HG03439 (cell line): ENCODE measurements around the gene MICU1.

Experiments used
- ATAC-seq: cut with Tn5 transposase; IDR thresholded peaks from one replicate; pipeline ENCODE4 v1.9.1; 2021; ENCODE audit warnings: mild to moderate bottlenecking, moderate library complexity; ENCODE audit not compliant: unreplicated experiment

MICU1 gene

DNA sequence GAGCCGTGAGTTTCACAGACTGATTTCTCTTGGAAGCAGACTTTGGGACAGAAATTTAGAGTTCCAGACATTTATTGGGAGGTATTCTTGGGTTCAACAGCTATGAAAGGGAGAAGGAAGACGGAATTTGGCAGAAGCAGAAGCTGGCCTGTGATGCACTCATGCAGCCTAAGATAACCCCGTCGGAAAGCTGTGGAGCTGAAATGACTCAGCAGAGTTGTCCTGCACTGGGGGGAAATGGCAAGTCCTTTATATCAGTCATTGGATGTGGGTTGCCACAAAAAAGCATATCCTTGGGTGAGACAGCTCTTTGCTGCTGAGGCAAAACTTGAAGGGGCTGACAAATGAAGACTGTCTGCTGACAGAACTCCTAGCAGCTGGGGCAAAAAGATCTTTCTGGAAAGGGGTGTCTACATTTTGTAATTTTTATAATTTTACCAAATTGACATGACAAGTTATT, 11.5 kb upstream of the MICU1 start:
- no peak for ATAC-seq

DNA sequence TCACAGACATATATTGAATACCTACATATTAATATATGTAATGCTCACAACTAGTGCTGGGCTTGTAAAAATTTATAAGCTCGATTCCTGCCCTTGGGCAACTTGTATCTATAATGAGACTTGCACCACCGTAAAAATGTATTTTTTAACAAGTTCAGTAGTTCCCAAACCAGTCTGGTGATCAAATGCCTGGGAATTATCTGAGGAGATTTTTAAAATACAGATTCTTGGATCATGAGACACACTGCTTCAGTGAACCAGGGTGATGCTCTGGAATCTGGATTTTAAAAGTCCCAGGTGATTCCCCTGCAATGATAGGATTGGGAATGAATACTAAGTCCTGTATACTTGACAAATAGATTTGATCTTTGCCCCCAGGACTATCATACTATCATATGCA, 4.3 kb upstream of the MICU1 start:
- no peak for ATAC-seq

DNA sequence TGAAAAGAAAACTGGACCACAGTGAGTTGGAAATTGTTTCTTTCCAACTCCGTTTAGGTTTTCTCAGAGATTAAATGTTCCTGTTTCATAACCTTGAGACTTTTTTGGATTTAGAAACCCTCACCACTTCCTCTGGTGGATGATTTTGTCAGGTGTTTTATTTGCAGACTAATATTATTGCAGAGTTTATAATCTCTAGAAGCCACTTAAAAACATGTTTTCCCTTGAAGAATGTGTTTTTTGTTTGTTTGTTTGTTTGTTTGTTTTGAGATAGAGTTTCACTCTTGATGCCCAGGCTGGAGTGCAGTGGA, 520 bp upstream of the MICU1 start:
- no peak for ATAC-seq

DNA sequence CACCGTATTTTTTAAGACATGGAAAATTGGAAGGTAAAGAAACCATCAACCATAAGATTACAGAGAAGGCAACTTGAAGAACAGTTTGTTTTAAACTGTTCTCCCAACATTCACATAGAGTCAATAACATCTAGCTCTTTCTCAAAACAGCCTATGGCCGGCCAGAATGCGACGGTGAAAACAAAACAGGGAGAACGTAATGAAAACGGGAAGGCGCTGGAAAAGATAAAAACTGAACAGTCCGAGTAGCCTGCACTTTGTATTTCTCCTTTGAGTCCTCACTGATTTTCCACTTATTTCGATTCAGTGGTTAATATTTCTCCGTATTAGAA, 637 bp downstream of the MICU1 start:
- no peak for ATAC-seq

DNA sequence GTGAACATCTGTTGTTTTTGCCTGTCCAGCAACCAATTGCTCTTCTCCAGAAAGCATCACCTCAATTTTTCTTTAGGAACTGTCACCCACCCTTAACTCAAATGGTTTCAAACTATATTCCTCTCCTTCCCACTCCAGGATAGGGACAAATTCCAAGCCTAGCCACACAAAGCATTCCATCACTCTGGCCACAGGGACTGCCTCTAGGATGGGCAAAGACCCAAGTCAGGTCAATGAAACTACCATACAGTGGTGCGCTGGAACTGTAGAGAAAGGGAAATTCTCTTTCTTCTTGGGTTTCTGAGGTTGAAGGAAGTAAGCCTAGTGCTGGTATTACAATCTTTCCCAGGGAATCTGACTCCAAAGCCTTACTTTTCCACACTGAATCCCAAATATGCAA, 3.6 kb downstream of the MICU1 start:
- no peak for ATAC-seq

DNA sequence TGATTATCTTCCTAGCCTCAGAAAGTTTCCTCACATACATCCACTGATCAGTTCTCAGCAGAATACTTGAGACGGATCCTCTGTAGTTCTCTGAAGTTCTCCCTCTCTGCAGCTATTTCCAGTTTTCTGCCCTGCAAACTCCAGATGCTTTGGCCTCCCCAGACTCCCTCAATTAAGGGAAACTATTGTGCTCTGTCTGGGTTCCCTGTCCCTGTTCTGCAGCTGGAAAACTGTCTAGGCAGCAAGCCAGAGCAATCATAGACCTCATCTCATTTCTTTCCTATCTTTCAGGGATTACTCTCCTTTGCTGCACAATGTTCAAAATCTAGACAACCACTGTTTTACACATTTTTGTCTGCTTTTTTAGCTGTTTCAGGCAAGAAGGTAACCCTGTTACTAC, 9.2 kb downstream of the MICU1 start:
- no peak for ATAC-seq

DNA sequence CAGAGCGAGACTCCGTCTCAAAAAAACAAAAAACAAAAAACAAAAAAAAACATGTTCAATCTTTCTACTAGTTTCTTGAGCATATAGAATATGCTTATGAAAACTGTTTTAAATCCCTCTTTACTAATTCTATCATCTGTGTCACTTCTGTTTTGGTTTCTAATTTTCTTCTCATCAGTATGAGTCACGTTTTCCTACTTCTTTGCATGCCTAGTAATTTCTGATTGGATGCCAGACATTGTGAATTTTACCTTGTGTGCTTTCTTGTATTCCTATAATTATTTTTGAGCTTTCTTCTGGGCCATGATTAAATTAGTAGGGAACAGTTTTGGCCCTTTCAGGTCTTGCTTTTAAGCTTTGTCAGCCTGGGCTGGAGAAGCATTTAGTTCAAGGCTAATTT, 9.9 kb downstream of the MICU1 start:
- ATAC-seq: no peak

DNA sequence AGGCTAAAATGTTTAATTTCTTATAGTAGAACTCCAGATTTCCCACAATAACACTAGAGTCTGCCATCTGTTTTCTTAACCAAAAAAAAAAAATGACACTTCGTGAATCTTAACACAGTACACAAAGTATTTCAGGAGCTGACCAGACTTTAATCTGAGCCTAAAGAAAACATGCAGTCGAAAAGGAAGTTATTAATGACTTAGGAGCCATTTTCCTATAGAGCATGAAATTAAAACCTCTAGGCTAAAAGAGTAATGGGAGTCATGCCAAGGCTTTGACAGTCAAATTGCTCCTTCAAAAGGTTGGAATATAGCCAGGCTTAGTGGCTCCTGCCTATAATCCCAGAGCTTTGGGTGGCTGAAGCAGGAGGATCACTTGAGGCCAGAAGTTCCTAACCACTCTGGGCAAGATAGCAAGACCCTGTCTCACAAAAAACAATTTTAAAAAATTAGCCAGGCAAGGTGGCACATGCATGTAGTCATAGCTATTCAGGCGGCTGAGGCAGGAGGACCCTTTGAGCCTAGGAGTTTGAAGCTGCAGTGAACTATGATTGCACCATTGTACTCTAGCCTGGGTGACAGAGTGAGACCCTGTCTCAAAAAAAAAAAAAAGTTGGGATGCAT, 13.6 kb downstream of the MICU1 start:
- no peak for ATAC-seq

DNA sequence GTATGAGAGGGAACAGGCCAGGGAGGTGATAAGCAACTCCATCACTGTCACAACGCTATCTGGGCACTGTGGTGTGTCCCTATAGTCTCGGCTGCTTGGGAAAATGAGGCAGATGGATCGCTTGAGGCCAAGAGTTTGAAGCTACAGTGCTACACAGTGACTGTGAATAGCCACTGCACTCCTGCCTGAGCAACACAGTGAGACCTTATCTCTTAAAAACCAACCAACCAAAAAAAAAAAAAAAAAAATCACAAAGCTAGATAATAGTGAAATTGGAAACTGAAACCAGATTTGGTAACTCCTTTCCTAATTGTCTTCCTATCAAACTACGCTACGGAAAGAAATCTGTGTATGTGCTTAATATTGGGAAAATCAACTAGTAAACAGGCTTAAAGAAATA, 14.1 kb downstream of the MICU1 start:
- ATAC-seq: no peak

DNA sequence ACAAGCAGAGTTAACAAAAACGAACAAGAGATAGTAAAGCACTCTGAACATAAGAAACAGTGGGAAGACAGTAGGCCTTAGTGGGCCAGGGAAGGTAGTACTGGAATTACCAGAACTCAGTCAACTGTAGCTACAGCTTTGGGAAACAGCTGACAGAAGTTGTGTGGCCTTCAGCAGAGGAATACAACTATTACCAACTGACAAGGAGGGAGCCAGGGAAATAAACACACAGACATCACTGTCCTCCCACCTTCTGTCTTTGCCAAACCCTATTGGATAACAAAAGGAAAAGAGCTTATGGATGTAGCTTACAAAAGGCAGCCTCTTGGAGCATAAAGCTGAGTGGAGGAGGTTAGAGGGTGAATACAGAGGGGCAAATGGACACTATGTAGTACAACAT, 15.4 kb downstream of the MICU1 start:
- no peak for ATAC-seq

DNA sequence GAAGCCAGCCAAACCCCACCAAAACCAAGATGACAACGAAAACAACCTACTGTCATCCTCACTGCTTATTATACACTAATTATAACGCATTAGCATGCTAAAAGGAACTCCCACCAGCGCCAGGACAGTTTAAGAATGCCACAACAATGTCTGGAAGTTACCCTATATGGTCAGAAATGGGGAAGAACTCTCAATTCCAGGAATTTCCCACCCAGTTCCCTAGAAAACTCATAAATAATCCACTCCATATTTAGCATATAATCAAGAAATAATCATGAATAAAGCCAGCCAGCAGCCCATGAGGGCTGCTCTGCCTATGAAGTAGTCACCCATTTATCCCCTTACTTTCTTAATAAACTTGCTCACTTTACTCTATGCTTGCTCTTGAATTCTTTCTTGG, 20.8 kb downstream of the MICU1 start:
- ATAC-seq: no peak

DNA sequence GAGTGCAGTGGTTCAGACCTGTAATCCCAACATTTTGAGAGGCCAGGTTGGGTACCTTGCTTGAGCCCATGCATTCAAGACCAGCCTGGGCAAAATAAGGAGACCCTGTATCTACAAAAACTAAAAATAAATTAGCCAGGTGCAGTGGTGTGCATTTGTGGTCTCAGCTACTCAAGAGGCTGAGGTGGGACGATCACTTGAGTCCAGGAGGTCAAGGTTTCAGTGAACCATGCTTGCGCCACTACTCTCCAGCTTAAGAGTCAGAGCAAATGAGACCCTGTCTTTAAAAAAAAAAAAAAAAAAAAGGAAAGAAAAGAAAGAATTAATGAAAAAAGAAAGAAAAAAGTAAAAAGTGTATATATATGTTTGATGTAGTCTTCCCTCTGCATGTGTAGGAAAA, 24.7 kb downstream of the MICU1 start:
- no peak for ATAC-seq

DNA sequence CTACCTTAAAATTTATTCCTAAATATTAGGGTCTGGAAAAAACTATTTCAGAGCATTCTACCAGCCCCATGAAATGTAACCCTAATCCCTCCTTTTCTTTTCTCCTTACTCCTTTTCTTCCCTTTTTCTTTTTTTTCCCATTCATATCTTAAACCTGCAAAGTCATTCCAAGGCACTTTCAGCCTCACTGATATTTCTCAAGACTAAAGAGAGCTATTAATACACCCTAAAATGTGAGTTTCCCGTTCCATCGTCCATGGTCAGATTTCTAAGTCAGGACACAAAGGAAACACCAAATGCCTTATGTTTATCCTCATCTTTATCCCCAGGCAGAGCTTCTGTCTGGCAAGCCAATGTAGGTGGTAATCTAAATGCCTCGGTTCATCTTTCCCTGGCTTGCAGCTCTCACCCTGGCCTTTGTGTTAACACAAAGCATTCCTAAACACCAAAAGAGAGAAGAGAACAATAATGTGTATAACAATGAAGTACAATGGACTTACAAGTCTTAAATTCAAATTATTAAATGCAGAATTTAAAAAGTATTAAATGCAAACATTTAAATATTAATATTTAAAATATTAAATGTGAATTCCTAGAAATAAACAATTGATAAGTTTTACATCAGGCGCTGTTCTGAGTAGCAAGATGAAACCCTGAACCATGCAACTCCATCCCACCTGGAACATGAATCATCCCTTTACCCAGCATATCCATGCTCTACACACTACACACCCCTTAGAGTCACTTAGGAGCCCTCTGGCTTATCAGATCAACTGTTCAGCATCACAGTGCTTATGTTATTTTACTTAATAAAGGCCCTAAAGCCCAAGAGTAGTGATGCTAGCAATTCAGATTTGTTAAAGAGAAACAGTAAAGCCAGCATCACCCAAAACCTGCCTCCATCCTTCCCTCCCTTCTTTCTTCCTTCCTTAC, 26.8 kb downstream of the MICU1 start:
- no peak for ATAC-seq

DNA sequence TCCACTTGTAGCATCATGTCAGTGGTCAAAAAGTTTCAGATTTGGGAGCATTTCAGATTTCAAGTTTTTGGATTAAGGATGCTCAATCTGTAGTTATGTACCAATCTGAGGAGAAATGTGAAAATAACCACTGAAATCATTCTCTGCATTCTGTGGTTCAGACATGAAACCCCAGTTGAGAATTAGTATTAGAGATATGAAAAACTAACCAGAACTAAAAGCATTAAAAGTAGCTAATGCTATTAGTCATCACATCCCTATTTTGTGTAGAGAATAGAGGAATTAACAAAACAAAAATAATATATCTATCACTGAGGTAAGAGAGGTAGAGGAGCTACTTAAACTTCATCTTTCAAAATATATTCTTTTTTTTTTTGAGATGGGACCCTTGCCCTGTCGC, 28.0 kb downstream of the MICU1 start:
- no peak for ATAC-seq

DNA sequence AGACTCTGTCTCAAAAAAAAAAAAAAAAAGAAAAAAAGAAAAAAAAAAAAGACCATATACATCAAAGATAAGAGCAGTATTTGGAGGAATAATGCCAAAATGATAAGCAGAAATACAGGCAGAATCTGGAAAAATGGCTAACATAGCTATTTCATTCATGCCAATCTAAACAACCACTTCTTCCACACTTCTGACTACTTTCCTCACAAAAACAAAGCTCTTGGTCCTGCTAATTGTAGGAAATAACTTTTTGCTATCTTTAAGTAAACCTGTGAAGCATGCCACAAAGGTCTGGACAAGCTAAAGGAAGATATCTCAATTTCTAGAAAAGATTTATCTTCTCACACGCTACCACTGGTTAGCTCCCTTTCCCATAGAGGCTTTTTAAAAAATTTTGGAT, 30.4 kb downstream of the MICU1 start:
- no peak for ATAC-seq

DNA sequence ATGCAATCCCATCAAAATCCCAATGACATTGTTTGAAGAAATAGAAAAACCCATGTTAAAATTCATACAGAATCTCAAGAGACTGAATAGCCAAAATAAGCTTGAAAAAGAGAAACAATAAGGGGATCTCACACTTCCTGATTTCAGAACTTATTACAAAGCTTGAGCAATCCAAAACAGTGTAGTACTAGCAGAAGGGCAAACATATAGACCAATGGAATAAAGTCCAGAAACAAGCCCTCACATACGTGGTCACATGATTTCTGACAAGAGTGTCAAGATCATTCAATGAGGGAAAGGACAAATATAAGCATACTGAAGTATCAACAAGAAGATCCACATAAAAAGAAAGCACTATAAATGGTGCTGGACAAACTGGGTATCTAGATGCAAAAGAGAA, 31.9 kb downstream of the MICU1 start:
- no peak for ATAC-seq

DNA sequence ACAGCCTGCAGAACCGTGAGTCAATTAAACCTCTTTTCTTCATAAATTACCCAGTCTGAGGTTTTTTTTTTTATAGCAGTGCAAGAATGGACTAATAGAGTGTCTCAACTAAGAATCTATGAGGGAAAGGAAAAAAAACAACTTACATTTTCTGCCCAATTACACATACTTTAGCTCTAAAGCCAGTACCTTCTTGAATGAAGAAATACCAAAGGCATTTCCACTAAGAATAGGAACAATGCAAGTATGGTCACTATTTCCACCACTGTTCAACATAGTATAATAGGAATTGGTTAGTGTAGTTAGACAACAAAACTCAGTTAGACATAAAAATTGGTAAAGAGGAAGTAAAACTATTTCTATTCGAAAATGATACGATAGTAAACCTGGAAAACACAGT, 37.6 kb downstream of the MICU1 start:
- ATAC-seq: no peak

DNA sequence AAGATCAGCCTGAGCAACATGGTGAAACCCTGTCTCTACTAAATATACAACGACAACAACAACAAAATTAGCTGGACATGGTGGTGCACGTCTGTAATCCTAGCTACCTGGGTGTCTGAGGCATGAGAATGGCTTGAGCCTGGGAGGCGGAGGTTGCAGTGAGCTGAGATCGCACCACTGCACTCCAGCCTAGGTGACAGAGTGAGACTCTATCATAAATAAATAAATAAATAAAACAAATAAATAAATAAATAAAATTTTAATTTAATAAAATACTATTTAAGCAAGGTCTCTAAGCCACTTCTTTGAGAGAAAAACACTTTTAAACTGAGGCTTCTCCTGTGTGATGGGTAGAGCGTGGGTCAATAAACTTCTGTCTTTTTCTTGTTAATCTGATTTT, 38.3 kb downstream of the MICU1 start:
- ATAC-seq: no peak

DNA sequence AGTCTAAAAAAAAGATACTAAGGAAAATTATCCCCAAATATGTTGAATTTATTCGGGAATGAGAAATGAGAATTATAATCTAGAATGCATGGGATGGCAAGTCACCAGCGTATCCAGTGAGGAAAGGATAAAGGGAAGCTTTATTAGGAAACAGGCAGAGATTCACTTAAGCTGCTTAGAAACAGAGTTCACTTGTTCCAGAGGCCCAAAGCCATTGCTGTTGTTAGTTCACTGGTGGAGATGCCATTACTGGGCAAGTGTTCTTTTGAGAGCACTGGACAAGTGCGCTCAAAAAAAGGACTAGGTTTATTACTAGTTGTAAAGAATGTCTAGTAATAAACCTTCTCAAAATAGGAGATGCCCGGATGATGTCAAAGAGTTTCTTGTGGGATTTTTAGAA, 51.2 kb downstream of the MICU1 start:
- no peak for ATAC-seq

DNA sequence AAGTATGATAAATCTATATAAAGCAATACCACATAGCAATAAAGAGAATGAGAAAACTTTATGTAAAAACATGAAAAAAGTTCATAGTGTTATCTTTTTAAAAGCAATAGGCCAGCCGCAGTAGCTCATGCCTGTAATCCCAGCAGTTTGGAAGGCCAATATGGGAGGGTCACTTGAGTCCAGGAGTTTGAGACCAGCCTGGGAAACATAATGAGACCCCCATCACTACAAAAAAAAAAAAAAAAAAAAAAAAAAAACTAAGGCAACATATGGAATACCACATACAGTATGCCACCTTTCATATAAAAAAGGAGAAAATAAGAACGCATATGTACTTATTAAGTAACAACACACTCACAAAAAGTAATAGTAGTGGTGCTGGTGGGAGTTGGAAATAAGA, 52.8 kb downstream of the MICU1 start:
- ATAC-seq: no peak

DNA sequence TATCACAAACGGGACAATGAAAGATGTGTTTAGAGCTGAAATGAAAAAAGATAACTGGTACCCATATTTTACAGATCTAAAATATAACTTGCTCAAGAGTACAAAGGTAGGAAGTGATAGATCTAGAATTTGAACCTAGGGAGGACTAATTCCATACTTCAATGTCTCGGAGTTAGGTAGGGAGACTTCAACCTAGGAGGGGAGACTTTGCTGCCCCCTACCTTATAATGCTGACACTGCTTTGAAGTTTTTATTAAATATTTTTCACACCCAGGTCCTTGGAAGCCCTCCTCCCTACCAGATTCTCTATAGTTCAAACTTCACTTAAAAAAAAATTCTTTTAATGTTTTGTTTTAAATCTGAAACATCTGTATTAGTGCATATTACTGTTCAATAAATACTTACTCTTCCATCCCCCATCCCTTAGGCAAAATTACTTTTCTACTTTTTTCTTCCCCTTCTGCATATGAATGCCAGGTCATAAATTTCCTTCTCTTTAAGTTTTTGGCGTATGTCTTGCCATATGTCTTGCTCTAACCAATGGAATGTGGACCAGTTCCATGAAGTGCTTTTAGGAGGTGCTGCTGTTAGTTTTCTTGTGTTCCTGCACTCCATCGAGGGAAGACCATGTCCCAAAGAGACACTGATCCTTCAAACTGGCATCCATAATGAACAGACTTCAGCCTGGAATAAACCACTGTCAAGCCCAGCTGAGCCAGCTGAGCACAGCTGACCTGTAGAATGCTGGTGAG, 57.8 kb downstream of the MICU1 start:
- no peak for ATAC-seq

DNA sequence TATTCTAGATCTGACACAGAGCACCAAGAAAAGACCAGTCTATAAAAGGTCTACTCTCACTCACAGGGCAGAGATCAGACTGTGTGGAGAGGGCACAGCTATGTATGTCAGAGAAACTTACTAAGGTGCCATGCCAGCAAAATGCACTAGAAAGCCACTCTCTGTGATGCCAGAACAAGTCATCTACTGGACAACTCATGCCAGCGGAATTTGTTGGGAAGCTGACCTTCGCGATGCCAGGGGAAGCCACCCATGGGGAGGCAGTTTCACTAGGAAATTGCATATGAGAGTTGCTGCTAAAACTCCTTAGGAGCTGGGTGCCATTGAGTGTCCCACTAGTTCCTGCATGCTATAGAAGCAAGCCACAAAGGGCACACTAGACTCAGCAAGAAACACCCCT, 58.5 kb downstream of the MICU1 start:
- ATAC-seq: no peak
